Measurements from ENCODE around the gene C1orf159. TPM values are rescaled to one million over a fixed set of nuclear protein-coding genes. Genes with fewer than 3 reads are reported as not detected.

C1orf159 gene
- total RNA-seq, 2 donors from 2014 or later, result 4.4 to 4.6 TPM

DNA sequence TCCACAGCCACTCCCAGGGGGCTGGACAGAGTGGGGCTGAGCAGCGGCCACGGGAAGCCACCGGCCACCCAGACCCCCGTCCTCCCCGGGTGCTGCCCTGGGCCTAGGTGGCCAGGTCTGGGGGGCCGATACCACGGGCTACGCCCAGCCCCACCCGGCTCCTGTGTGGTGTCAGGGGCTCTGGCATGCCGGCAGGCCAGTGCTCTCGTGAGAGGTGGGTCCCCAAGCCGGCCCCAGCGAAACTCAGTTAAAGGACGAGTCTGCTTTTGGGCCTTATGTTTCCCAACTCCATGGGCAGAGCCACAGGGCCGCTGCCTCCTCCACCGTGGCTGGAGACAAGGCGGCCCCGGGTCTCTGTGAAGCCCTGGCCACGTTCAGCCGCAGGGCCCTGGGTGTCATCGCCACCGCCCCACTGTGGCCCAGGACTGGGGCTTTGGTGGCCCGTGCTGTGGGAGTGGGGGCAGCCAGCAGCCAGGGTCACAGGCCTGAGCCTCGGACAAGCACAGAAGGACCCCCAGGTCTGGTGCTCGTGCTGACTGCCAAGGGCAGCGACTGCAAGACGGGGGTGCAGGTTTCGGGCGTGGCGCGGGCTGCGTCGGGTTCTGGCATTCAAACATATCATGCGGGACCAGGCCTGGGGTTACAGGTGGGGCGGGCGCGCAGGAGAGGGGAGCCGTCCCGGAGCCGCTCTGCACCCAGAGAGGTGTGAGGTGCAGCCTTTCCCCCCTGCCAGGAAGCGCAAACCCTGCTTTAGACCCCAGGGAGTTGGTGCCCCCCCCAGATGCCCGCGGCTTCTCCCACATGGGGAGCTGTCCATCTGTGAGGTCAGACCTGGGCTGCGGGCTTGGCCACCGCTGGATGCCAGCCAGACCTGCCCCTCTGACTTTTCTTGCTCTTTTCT is 11.9 kb upstream of the C1orf159 start:
- H3K36me3 ChIP-seq, result no peaks in the 10 kb centered on the region
- no peaks in the 10 kb centered on the region for H3K27me3 ChIP-seq
- H3K27ac ChIP-seq, result no peak overlapping the region
- TF ChIP-seq, protein P1, sequence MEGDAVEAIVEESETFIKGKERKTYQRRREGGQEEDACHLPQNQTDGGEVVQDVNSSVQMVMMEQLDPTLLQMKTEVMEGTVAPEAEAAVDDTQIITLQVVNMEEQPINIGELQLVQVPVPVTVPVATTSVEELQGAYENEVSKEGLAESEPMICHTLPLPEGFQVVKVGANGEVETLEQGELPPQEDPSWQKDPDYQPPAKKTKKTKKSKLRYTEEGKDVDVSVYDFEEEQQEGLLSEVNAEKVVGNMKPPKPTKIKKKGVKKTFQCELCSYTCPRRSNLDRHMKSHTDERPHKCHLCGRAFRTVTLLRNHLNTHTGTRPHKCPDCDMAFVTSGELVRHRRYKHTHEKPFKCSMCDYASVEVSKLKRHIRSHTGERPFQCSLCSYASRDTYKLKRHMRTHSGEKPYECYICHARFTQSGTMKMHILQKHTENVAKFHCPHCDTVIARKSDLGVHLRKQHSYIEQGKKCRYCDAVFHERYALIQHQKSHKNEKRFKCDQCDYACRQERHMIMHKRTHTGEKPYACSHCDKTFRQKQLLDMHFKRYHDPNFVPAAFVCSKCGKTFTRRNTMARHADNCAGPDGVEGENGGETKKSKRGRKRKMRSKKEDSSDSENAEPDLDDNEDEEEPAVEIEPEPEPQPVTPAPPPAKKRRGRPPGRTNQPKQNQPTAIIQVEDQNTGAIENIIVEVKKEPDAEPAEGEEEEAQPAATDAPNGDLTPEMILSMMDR (IDR thresholded peaks at IDR 0.05), result no peak
- no peak overlapping the region for H3K4me3 ChIP-seq
- H3K4me1 ChIP-seq, result no peaks in the 10 kb centered on the region
- H3K9me3 ChIP-seq, result no peaks in the 10 kb centered on the region
- no peak for DNase-seq (ENCODE audit: low spot score)

DNA sequence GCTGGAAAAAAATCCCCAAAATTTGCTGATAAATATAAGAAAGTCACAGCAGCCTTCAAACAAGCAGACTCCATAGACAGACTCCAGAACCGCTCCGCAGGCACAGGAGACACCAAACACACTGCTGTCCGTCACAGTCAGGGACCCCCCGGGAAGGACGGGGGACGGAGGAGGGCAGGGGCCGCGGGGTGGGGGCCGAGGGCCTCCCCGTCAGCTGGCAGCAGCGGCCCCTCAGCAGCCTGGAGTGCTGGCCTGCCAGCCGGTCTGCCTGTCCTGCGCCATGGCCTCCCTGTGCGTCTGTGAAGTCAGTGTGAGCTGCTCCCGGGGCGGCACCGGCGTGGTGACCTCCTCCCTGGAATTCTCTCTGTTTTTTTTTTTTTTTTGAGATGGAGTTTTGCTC is 10.1 kb upstream of the C1orf159 start:
- TF ChIP-seq, protein P1 (IDR thresholded peaks at IDR 0.05), result no peak
- Histone ChIP-seq H3K36me3 (no peaks in the 10 kb centered on the region), H3K27me3 (no peaks in the 10 kb centered on the region), H3K4me3 (no peak overlapping the region), H3K9me3 (no peaks in the 10 kb centered on the region), H3K4me1 (peaks cover 0 to 10% of the 10 kb centered on the region in 2 donors), H3K27ac (no peak overlapping the region)
- DNase-seq (ENCODE audit: low spot score), result no peak

DNA sequence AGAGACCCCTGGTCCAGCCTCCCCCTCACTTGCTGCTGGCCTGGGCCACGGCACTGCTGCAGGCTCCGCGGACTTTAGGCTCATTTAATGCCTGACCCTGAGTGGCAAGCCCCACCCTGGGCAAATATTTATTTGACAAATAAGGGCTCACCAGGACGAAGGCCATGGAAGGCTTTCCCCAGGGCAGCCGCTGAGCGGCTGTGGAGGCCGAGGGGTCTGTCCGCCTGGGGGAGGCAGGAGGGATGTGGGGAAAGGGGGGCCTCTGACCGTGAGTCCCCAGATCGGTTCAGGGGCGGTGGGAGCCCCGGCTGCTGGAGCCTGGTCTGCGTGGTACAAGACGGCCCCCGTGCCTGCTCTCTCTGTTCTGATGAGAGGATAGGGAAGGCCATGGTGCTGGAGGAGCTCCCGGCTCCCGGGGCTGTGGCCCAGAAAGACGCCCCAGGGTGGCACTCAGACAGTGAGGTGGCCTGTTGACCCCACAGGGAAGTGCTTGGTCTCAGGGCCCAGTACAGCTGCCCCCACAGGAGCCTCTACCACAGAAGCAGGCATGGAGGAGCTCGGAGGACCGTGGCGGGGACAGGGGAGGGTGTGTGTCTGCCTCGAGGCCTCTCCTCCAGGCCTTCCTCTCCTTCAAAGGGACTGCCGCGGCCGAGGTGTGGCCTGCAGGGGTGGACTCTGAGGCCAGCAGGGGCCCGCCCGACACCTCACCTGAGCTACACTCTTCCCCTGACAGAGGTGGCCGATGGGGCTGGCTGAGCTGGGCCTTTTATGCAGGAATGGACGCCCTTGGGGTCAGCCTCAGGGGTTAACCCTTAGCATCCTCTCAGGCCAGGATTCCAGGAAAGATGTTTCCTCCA is 9.1 kb upstream of the C1orf159 start:
- TF ChIP-seq, protein P1 (IDR thresholded peaks at IDR 0.05), result no peak
- Histone ChIP-seq H3K36me3 (no peaks in the 10 kb centered on the region), H3K4me3 (no peak overlapping the region), H3K27ac (no peak overlapping the region), H3K9me3 (no peaks in the 10 kb centered on the region), H3K27me3 (no peaks in the 10 kb centered on the region), H3K4me1 (peaks cover 0 to 10% of the 10 kb centered on the region in 2 donors)
- no peak for DNase-seq (ENCODE audit: low spot score)

DNA sequence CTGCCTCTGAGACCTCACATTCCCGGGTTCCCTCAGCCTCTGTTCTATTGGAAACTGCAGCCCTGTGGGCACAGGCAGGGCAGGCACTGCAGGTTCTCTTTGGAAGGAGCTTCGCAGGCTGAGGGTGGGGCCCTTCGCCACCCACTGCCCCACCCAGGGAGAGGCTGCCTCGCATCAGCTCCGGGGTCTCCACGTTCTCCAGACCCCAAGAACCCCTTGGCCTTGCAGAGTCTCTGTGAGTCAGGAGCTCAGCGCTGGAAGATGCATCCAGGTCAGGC is 8.6 kb upstream of the C1orf159 start:
- no peak overlapping the region for H3K27ac ChIP-seq
- DNase-seq (ENCODE audit: low spot score), result no peak
- H3K4me1 ChIP-seq, result peaks cover 0 to 10% of the 10 kb centered on the region in 2 donors
- no peaks in the 10 kb centered on the region for H3K36me3 ChIP-seq
- no peak overlapping the region for H3K4me3 ChIP-seq
- TF ChIP-seq, protein P1 (IDR thresholded peaks at IDR 0.05), result no peak
- H3K27me3 ChIP-seq, result no peaks in the 10 kb centered on the region
- H3K9me3 ChIP-seq, result no peaks in the 10 kb centered on the region

DNA sequence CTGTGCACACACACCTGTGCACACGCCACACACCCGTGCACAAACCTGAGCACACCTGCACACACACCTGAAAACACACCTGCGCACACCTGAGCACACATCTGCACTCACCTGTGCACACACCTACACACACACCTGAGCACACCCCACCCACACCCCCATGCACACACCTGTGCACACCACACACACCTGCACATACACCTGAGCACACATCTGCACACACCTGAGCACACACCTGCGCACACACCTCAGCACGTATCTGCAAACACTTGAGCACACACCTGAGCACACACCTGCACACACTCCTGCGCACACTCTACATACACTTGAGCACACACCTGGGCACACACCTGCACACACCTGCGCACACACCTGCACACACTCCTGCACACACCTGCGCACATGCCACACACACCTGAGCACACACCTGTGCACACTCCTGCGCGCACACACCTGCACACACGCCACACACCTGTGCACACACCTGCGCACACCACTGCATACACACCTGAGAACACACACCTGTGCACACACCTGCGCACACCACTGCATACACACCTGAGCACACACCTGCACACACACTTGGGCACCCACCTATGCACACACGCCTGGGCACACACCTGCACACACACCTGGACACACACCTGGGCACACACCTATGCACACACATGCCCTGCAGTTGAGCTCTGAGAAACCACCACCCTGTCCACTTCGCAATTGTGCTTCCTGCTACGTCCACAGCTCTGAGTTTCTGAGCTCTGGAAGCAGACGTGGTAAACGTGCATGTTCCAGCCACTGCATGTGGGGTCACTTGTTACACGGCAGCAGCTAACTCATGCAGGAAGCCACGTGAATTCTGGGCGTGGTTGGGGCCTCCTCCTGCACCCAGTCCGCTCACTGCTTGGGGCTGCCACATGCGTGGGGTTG is 8.0 kb upstream of the C1orf159 start:
- Histone ChIP-seq H3K36me3 (no peaks in the 10 kb centered on the region), H3K9me3 (no peaks in the 10 kb centered on the region), H3K27me3 (no peaks in the 10 kb centered on the region), H3K4me3 (no peak overlapping the region), H3K27ac (no peak overlapping the region), H3K4me1 (peaks cover 0 to 10% of the 10 kb centered on the region in 2 donors)
- no peak for DNase-seq (ENCODE audit: low spot score)
- TF ChIP-seq, protein P1 (IDR thresholded peaks at IDR 0.05), result no peak

All from right atrium auricular region (tissue), 2 donors.